ENCODE measurements around the gene GEMIN7. TPM values are rescaled to one million over a fixed set of nuclear protein-coding genes. Genes with fewer than 3 reads are reported as not detected.
A peak's percentile ranks its signal among the peaks of the same experiment; 100 is the strongest.

Gene GEMIN7
- total and polyA plus RNA-seq, 2 experiments from 2014 or later: 48.8 to 69.0 TPM

- peaks cover 9% of the 10 kb centered on the region for H3K4me1 ChIP-seq (ENCODE audit: insufficient read depth)
- peak; percentile 99 for DNase-seq (ENCODE audit: low spot score)
- H3K9me2 ChIP-seq (replicated peaks; ENCODE audit: insufficient read depth): no peaks in the 10 kb centered on the region
- H3K4me2 ChIP-seq: peak overlapping the region; percentile 70
- no peaks in the 10 kb centered on the region for H3K36me3 ChIP-seq (replicated peaks; ENCODE audit: insufficient read depth, low read depth)
- peak overlapping the region; percentile 99 for H3K27ac ChIP-seq
- peak overlapping the region; percentile 14 for H3K4me3 ChIP-seq
- H3K27me3 ChIP-seq: no peaks in the 10 kb centered on the region
- TF ChIP-seq EZH2 (IDR thresholded peaks at IDR 0.05; ENCODE audit: borderline replicate concordance) (no peak), EZH2phosphoT487 (IDR thresholded peaks at IDR 0.05; ENCODE audit: low read depth, severe bottlenecking, unreplicated experiment) (no peak), CTCF (IDR thresholded peaks at IDR 0.05; ENCODE audit: poor library complexity) (no peak)
- H3K9me3 ChIP-seq (ENCODE audit: low read depth): no peaks in the 10 kb centered on the region
- H3K79me2 ChIP-seq: peaks cover 44% of the 10 kb centered on the region
- 25% methylated on average over 63 of the region's 64 CpGs for WGBS (ENCODE audit: low lambda C conversion rate, missing lambda C conversion rate)
- H4K20me1 ChIP-seq (ENCODE audit: insufficient read depth, poor library complexity, severe bottlenecking): peaks cover 12% of the 10 kb centered on the region
- peak overlapping the region; percentile 55 for H2AFZ ChIP-seq
These were observed 12.2 kb downstream of the GEMIN7 start for GRCh38 chr19:45091031-45091923.

GRCh38 chr19:45092747-45093678 is 14.0 kb downstream of the GEMIN7 start, which contains the start of gene PPP1R37:
Gene PPP1R37 (plus strand): TSS chr19:45093179. CDS start chr19:45093326, 147 bp downstream.
- H2AFZ ChIP-seq: peak within 1 kb of the TSS; percentile 55
- no peaks in the 10 kb centered on the region for H3K9me2 ChIP-seq (replicated peaks; ENCODE audit: insufficient read depth)
- H3K79me2 ChIP-seq: peaks cover 57% of the 10 kb centered on the region
- WGBS (ENCODE audit: low lambda C conversion rate, missing lambda C conversion rate): 1% methylated on average over 101 of the region's 103 CpGs
- DNase-seq (ENCODE audit: low spot score): peak; percentile 98
- H3K4me1 ChIP-seq (ENCODE audit: insufficient read depth): peaks cover 22% of the 10 kb centered on the region
- H3K9me3 ChIP-seq (ENCODE audit: low read depth): no peaks in the 10 kb centered on the region
- peak within 1 kb of the TSS; percentile 99 for H3K27ac ChIP-seq
- peaks cover 17% of the 10 kb centered on the region for H4K20me1 ChIP-seq (ENCODE audit: insufficient read depth, poor library complexity, severe bottlenecking)
- H3K4me3 ChIP-seq: peak within 1 kb of the TSS; percentile 51
- no peaks in the 10 kb centered on the region for H3K27me3 ChIP-seq
- no peak for TF ChIP-seq EZH2 (IDR thresholded peaks at IDR 0.05; ENCODE audit: borderline replicate concordance)
- peak; percentile 22 for TF ChIP-seq CTCF (IDR thresholded peaks at IDR 0.05; ENCODE audit: poor library complexity)
- peak within 1 kb of the TSS; percentile 70 for H3K4me2 ChIP-seq
- H3K36me3 ChIP-seq (replicated peaks; ENCODE audit: insufficient read depth, low read depth): no peaks in the 10 kb centered on the region

DNA sequence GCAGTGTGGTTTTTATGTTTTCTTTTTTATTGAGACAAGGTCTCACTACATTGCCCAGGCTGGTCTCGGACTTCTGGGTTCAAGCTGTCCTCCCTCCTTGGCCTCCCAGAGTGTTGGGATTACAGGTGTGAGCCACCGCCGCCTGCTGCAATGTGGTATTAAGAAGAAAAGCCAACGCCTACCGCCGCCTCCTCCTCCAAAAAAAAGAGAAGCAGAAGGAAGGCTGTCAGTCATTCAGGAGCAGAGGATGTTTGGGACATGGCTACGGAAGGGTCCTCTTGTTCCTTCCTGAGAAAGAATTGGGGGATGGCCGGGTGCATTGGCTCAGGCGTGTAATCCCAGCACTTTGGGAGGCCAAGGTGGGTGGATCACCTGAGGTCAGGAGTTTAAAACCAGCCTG is 15.1 kb downstream of the GEMIN7 start:
- WGBS (ENCODE audit: low lambda C conversion rate, missing lambda C conversion rate): 84% methylated on average over 9 of the region's 9 CpGs

More for the DNA sequence above, 15.1 kb downstream of the GEMIN7 start:
- Histone ChIP-seq H2AFZ (no peak overlapping the region), H4K20me1 (ENCODE audit: insufficient read depth, poor library complexity, severe bottlenecking) (peaks cover 26% of the 10 kb centered on the region), H3K27me3 (no peaks in the 10 kb centered on the region), H3K27ac (no peak overlapping the region), H3K36me3 (replicated peaks; ENCODE audit: insufficient read depth, low read depth) (no peaks in the 10 kb centered on the region), H3K9me2 (replicated peaks; ENCODE audit: insufficient read depth) (no peaks in the 10 kb centered on the region), H3K9me3 (ENCODE audit: low read depth) (no peaks in the 10 kb centered on the region), H3K79me2 (peaks cover 63% of the 10 kb centered on the region), H3K4me1 (ENCODE audit: insufficient read depth) (peaks cover 34% of the 10 kb centered on the region), H3K4me3 (peak overlapping the region; percentile 51), H3K4me2 (peak overlapping the region; percentile 70)
- no peak for DNase-seq (ENCODE audit: low spot score)
- TF ChIP-seq EZH2 (IDR thresholded peaks at IDR 0.05; ENCODE audit: borderline replicate concordance) (no peak), EZH2phosphoT487 (IDR thresholded peaks at IDR 0.05; ENCODE audit: low read depth, severe bottlenecking, unreplicated experiment) (no peak), CTCF (IDR thresholded peaks at IDR 0.05; ENCODE audit: poor library complexity) (no peak)
